Omental fat pad (tissue), 4 donors: ENCODE results near the gene POLR2B. TPM values are rescaled to one million over a fixed set of nuclear protein-coding genes. Genes with fewer than 3 reads are reported as not detected.
A peak's percentile ranks its signal among the peaks of the same experiment; 100 is the strongest.
"Not testable (repeated sequence)": the region's sequence is repeated elsewhere in the genome, so short reads cannot be mapped to it uniquely, and the experiment has no call there.

Experiments used
- ATAC-seq: fragments of 150-250 bp; one replicate; pipeline ENCODE4 v1.9.1; 2016; ENCODE audit warnings: mild to moderate bottlenecking, moderate library complexity; ENCODE audit not compliant: low FRiP score
- DNase-seq: peaks from one replicate; pipeline ENCODE4 v3.0.0-alpha.2; 2019; ENCODE audit warnings: low spot score
- total RNA-seq, 4 donors: library from RNA; depleted of rRNA; stranded (reverse); fragments of >200 nt; gene quantifications; one replicate each; pipeline ENCODE4 v1.1.0, GENCODE V29; 2016
- TF ChIP-seq, protein P1 (sequence below), 3 donors: fragments of 450-650 bp; IDR thresholded peaks; one replicate each; pipeline ENCODE4 v1.5.1; 2016 to 2017; ENCODE audit warnings: antibody characterized with exemption in 3 of 3, mild to moderate bottlenecking in 3 of 3, moderate library complexity in 2 of 3

The POLR2B gene
- total RNA-seq, 4 donors from 2014 or later, result 47.7 to 92.5 (median 62.2) TPM

DNA sequence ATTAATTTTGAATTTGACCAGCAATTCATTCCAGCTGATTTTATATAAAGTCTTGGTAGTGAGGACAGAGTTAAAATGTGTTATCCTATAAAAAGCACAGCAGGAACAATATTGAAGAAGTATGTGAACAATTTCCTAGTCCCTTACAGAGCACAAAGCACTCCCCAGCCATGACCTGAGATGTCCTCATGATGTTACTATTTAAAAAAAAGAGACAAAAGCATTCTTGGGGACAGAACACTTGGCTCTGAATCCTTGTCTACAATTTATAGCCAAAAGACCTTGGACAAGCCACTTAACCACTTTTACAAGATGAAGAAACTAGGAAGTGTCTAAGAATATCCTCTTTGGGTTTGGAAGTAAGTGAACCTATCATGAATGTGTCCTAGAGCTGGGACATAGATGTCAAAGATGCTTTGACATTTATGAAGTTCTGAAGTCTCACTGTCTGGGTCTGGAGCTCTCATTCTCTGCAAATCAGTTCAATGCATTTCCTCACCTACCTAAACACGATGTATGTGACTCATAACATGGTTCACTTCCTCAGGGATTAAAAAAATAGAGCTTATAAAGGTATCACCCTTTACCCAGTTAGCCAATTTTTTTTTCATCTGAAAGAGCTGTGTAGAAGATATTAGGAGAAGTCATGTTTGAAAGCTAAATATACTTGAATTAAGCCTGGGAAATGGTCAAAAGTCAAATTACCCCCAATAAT is 70.1 kb downstream of the POLR2B start:
- DNase-seq (no peak), ATAC-seq (no peak)
- TF ChIP-seq, protein P1, sequence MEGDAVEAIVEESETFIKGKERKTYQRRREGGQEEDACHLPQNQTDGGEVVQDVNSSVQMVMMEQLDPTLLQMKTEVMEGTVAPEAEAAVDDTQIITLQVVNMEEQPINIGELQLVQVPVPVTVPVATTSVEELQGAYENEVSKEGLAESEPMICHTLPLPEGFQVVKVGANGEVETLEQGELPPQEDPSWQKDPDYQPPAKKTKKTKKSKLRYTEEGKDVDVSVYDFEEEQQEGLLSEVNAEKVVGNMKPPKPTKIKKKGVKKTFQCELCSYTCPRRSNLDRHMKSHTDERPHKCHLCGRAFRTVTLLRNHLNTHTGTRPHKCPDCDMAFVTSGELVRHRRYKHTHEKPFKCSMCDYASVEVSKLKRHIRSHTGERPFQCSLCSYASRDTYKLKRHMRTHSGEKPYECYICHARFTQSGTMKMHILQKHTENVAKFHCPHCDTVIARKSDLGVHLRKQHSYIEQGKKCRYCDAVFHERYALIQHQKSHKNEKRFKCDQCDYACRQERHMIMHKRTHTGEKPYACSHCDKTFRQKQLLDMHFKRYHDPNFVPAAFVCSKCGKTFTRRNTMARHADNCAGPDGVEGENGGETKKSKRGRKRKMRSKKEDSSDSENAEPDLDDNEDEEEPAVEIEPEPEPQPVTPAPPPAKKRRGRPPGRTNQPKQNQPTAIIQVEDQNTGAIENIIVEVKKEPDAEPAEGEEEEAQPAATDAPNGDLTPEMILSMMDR (IDR thresholded peaks at IDR 0.05), result no peak

- no peak for ATAC-seq
- DNase-seq, result no peak
- TF ChIP-seq, protein P1 (IDR thresholded peaks at IDR 0.05), result no peak
Measured at GRCh38 chr4:57051095-57051494, 72.4 kb downstream of the POLR2B start.

- ATAC-seq (no peak), DNase-seq (no peak)
- TF ChIP-seq, protein P1 (IDR thresholded peaks at IDR 0.05), result no peak
Measured at GRCh38 chr4:57051524-57051923, 72.8 kb downstream of the POLR2B start.

- ATAC-seq, result peak; percentile 80
- TF ChIP-seq, protein P1 (IDR thresholded peaks at IDR 0.05), result no peak
- DNase-seq, result no peak
Measured at GRCh38 chr4:57053508-57053907, 74.8 kb downstream of the POLR2B start.

- no peak for ATAC-seq
Measured at GRCh38 chr4:57055886-57056285, 77.2 kb downstream of the POLR2B start.

DNA sequence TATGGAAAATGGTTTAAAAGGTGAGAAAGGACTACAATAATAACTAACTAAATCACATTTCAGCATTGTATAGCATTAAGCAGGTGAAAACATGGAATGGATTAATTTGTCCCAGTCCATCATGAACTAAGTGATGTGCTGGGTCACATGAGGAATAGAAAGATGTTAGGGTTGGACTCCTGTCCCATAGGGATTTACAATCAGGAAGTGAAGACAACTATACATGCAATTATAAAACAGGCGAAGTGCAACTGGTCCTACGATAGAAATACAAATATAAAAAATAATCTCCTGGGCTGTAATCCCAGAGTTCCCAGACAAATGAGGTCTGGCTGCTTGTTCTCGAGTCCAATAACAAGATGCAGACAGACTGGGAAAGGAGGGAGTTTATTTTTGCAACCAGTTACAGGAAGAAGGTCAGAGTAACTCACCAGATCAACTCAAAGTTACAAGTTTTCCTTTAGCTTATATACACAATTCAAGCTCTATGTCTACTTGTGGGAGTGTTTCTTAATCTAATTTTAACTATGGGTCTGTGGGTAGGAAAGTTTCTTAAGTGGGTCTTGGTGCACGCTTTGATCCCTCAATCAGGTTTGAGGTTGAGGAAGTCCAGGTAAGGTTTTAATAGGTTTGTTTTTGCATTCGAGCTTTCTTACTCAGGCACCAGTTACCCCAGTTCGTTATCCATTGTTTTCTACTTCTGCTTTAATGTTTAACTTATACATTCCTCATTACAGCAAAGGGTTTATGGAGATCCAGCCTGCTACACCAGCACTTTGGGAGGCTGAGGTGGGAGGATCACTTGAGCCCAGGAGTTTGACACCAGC is 81.4 kb downstream of the POLR2B start:
- ATAC-seq (no peak), DNase-seq (no peak)
- TF ChIP-seq, protein P1 (IDR thresholded peaks at IDR 0.05), result no peak

More at GRCh38 chr4:57055886-57056285, 77.2 kb downstream of the POLR2B start:
- DNase-seq, result no peak
- TF ChIP-seq, protein P1 (IDR thresholded peaks at IDR 0.05), result no peak

DNA sequence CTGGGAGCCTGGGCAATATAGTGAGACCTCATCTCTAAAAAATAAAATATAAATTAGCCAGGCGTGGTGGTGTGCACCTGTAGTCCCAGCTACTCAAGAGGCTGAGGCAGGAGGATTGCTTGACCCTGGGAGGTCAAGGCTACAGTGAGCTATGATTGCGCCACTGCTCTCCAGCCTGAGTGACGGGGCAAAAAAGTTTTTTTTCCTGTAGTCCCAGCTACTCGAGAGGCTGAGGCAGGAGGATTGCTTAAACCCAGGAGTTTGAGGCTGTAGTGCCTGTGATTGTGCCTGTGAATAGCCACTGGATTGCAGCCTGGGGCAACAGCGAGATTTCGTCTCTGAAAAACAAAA is 82.0 kb downstream of the POLR2B start:
- DNase-seq, ATAC-seq: not testable (repeated sequence)
